ENCODE data around the gene RPTOR. TPM values are rescaled to one million over a fixed set of nuclear protein-coding genes. Genes with fewer than 3 reads are reported as not detected.

Gene RPTOR
- total RNA-seq, 2 experiments from 2014 or later: 32.4 to 35.4 TPM

DNA sequence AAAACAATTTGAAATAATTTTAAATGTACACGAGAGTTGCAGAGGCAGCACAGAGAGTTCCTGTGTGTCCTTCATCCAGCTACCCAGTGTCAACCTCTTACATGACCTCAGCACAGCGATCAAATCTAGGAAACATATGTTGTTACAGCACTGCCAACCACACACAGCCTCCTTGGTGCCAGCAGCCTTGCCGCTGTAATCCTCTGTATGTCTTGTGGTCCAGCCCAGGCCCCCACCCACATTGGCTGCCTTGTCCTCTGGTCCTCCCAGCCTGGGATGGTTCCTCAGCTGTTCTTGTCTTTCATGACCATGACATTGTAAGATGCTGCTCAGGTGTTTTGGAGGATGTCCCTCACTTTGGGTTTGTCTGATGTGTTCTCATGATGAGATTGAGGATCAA, 178.0 kb downstream of the RPTOR start:
- Mint-ChIP-seq H3K36me3 (ENCODE audit: low read depth) (peaks cover 4% of the 10 kb centered on the region), H3K9me3 (no peaks in the 10 kb centered on the region), H3K27ac (no peak overlapping the region), H3K27me3 (ENCODE audit: low read depth) (no peaks in the 10 kb centered on the region), H3K4me1 (ENCODE audit: low read depth) (peaks cover 28% of the 10 kb centered on the region), H3K4me3 (no peak overlapping the region)
- intact Hi-C loops (cut with micrococcal nuclease): no loop called here
- no peak for DNase-seq
- CTCF ChIA-PET: no interaction called here

DNA sequence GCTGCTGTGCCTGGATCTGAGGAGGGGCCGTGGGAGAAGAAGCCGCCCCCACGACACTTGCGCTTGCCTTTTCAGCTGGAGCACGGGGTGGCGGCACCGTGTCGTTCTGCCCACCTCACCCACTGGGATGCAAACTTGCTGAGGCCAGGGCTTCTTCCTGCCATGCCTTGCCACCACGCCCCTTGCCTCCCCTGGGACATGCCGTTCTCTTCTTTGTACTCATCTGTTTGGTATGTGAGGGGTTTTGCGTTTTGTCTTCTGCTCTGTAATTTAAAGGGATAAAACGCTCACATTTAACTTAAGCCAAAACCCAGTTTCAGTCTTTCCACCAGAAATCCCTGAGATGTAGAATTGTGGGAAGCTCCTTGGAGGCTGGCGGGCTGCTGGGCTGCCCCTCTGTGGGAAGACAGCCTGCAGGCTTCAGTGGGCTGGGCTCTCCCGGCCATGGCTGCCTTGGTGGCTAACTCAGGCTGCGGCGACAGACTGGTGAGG, 180.2 kb downstream of the RPTOR start:
- no peak for DNase-seq
- H3K36me3 Mint-ChIP-seq (ENCODE audit: low read depth): peaks cover 4% of the 10 kb centered on the region
- no peaks in the 10 kb centered on the region for H3K9me3 Mint-ChIP-seq
- H3K4me3 Mint-ChIP-seq: no peak overlapping the region
- intact Hi-C loops (cut with micrococcal nuclease): no loop called here
- CTCF ChIA-PET: no interaction called here
- H3K27me3 Mint-ChIP-seq (ENCODE audit: low read depth): no peaks in the 10 kb centered on the region
- peaks cover 22% of the 10 kb centered on the region for H3K4me1 Mint-ChIP-seq (ENCODE audit: low read depth)
- H3K27ac Mint-ChIP-seq: no peak overlapping the region

DNA sequence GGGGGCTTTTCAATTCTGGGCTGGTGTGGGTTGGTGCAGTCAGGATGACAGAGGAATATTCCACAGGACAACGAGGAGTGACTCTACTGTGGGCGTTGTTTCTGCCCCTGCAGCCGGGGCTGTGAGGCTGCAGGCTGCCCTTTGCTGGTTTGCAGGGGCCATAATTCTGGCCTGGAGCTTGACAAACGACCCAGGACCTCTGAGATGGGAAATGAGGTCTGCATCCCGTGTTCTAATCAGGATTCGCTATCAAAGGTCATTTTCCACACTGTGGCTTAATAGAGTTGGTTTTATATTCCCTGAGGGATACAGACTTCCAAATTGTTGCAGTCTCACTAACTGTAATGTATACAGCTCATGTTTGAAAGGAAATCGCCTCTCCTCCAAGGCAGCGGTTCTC, 180.9 kb downstream of the RPTOR start:
- CTCF ChIA-PET: no interaction called here
- no peak overlapping the region for H3K27ac Mint-ChIP-seq
- peaks cover 4% of the 10 kb centered on the region for H3K36me3 Mint-ChIP-seq (ENCODE audit: low read depth)
- intact Hi-C loops (cut with micrococcal nuclease): no loop called here
- DNase-seq: no peak
- H3K9me3 Mint-ChIP-seq: no peaks in the 10 kb centered on the region
- no peaks in the 10 kb centered on the region for H3K27me3 Mint-ChIP-seq (ENCODE audit: low read depth)
- peaks cover 23% of the 10 kb centered on the region for H3K4me1 Mint-ChIP-seq (ENCODE audit: low read depth)
- no peak overlapping the region for H3K4me3 Mint-ChIP-seq

DNA sequence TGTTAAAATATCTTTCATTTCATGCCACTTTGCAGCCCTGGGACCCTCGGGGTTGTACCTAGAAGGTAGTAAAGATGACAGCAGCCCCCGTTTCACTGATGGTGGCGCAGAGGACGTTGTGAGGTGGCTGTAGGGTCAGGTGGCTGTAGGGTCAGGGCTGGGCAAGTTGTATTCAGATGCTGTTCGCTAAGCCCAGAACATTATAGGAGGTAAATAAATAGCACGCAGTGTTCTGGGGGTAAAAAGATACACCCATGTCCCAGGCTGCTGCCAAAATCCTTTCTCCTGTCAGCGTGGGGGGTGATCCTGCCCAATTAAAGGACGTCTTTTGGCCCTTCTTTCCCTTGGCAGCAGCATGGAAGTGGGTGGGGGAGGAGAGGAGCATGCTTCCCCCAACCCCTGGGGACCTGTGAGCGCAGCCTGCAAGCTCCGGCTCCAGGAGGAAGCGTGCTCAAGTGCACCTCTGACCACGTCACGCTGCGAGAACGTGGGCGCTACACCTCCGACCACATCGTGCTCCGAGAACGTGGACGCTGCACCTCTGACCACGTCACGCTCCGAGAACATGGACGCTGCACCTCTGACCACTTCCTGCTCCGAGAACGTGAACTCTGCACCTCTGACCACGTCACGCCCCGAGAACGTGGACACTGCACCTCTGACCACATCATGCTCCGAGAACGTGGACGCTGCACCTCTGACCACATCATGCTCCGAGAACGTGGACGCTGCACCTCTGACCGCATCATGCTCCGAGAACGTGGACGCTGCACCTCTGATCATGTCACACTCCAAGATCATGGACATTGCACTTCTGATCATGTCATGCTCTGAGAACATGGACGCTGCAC, 182.1 kb downstream of the RPTOR start:
- intact Hi-C loops (cut with micrococcal nuclease): no loop called here
- CTCF ChIA-PET: no interaction called here
- no peaks in the 10 kb centered on the region for H3K9me3 Mint-ChIP-seq
- DNase-seq: no peak
- H3K27me3 Mint-ChIP-seq (ENCODE audit: low read depth): no peaks in the 10 kb centered on the region
- no peak overlapping the region for H3K4me3 Mint-ChIP-seq
- peaks cover 23% of the 10 kb centered on the region for H3K4me1 Mint-ChIP-seq (ENCODE audit: low read depth)
- peaks cover 6% of the 10 kb centered on the region for H3K36me3 Mint-ChIP-seq (ENCODE audit: low read depth)
- H3K27ac Mint-ChIP-seq: no peak overlapping the region

DNA sequence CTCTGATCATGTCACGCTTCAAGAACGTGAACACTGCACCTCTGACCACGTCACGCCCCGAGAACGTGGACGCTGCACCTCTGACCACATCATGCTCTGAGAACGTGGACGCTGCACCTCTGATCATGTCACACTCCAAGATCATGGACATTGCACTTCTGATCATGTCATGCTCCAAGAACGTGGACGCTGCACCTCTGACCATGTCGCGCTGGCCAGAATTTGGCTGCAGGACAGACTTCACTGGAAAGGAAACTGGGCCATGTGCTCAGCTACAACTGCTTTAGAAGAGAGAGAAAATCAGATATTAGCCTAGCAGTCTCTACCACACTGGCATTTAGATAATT, 182.7 kb downstream of the RPTOR start:
- Mint-ChIP-seq H3K4me1 (ENCODE audit: low read depth) (peaks cover 22% of the 10 kb centered on the region), H3K9me3 (no peaks in the 10 kb centered on the region), H3K4me3 (no peak overlapping the region), H3K27ac (no peak overlapping the region), H3K27me3 (ENCODE audit: low read depth) (no peaks in the 10 kb centered on the region), H3K36me3 (ENCODE audit: low read depth) (peaks cover 9% of the 10 kb centered on the region)
- DNase-seq: no peak
- intact Hi-C loops (cut with micrococcal nuclease): no loop called here
- CTCF ChIA-PET: no interaction called here

DNA sequence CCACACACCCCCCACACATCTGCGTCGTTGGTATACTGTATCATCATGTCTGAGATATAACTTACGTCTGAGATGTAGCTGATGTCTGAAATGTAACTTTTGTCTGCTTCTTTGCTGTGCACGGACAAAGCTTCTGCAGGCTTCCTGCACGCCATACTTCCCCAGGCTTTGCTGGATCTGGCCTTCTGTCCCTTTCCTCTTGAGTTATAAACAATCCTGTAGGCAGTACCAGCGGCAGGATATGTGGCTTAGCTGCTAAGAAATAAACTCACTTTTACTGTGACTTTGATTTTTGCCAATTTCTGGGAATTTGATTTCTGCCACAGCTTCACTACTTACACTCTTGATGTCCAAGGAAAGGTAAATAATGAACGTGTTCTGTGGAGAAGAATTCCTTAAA, 184.4 kb downstream of the RPTOR start:
- no peaks in the 10 kb centered on the region for H3K9me3 Mint-ChIP-seq
- CTCF ChIA-PET: no interaction called here
- no peak overlapping the region for H3K27ac Mint-ChIP-seq
- no peaks in the 10 kb centered on the region for H3K27me3 Mint-ChIP-seq (ENCODE audit: low read depth)
- intact Hi-C loops (cut with micrococcal nuclease): no loop called here
- DNase-seq: no peak
- H3K4me1 Mint-ChIP-seq (ENCODE audit: low read depth): peaks cover 24% of the 10 kb centered on the region
- peaks cover 9% of the 10 kb centered on the region for H3K36me3 Mint-ChIP-seq (ENCODE audit: low read depth)
- H3K4me3 Mint-ChIP-seq: no peak overlapping the region

DNA sequence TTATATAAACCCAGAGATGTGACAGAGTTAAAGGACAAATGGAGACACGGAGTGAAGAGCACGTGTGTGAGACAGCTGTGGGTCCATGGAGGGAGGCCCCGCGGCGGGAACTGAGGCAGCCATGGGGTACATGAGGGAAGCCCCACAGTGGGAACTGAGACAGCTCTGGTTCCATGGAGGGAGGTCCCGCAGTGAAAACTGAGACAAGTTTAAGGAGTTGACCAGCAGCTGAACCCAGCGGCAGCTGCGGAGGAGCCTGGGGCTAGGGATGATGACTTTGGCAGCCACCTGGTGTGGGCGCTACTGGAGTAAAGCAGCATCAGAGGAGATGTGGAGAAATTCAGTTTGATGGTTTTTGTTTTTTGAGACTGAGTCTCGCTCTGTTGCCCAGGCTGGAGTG, 185.1 kb downstream of the RPTOR start:
- peaks cover 24% of the 10 kb centered on the region for H3K4me1 Mint-ChIP-seq (ENCODE audit: low read depth)
- no peaks in the 10 kb centered on the region for H3K9me3 Mint-ChIP-seq
- DNase-seq: no peak
- no peaks in the 10 kb centered on the region for H3K27me3 Mint-ChIP-seq (ENCODE audit: low read depth)
- no peak overlapping the region for H3K4me3 Mint-ChIP-seq
- H3K27ac Mint-ChIP-seq: no peak overlapping the region
- intact Hi-C loops (cut with micrococcal nuclease): no loop called here
- peaks cover 11% of the 10 kb centered on the region for H3K36me3 Mint-ChIP-seq (ENCODE audit: low read depth)
- CTCF ChIA-PET: no interaction called here

DNA sequence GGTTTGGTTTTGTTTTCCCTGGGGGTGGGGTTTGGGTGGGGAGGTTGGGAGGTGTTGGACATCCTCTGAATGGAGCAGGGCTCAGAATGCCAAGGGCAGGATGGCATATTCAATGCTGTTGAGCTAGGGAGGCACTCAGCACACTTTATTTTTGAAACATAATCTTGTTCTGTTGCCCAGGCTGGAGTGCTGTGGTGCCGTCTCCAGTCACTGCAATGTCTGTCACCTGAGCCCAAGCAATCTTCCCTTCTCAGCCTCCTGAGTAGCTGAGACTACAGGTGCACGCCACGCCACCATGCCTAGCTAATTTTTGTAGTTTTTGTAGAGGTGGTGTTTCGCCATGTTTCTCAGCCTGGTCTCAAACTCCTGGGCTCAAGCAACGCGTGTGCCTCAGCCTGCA, 186.1 kb downstream of the RPTOR start:
- Mint-ChIP-seq H3K27me3 (ENCODE audit: low read depth) (no peaks in the 10 kb centered on the region), H3K4me1 (ENCODE audit: low read depth) (peaks cover 24% of the 10 kb centered on the region), H3K9me3 (no peaks in the 10 kb centered on the region), H3K4me3 (peak overlapping the region; percentile 35), H3K27ac (peak overlapping the region; percentile 63), H3K36me3 (ENCODE audit: low read depth) (peaks cover 11% of the 10 kb centered on the region)
- no peak for DNase-seq
- CTCF ChIA-PET: no interaction called here
- intact Hi-C loops (cut with micrococcal nuclease): no loop called here

DNA sequence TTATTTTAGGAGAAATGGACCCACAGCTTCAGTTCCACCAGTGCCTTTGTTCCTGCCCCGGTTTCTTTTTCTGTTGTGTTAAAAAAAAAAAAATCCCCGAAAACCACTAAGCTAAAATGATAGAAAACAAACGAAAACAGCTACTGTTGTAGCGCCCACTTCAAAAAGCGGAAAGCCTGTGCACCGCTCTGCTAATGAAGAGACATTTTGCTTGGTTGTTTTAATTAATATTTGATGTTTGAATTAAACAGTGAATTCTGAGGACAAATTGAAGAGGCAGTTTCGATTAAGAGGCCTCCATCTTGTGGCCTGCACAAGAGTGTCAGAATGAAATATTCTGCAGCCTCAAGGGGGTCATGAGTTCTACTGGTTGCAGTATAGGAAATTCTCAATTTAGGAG, 186.7 kb downstream of the RPTOR start:
- Mint-ChIP-seq H3K27ac (peak overlapping the region; percentile 63), H3K4me1 (ENCODE audit: low read depth) (peaks cover 24% of the 10 kb centered on the region), H3K4me3 (peak overlapping the region; percentile 35), H3K9me3 (no peaks in the 10 kb centered on the region), H3K27me3 (ENCODE audit: low read depth) (no peaks in the 10 kb centered on the region), H3K36me3 (ENCODE audit: low read depth) (peaks cover 11% of the 10 kb centered on the region)
- DNase-seq: peak; percentile 22
- intact Hi-C loops (cut with micrococcal nuclease): no loop called here
- CTCF ChIA-PET: no interaction called here

DNA sequence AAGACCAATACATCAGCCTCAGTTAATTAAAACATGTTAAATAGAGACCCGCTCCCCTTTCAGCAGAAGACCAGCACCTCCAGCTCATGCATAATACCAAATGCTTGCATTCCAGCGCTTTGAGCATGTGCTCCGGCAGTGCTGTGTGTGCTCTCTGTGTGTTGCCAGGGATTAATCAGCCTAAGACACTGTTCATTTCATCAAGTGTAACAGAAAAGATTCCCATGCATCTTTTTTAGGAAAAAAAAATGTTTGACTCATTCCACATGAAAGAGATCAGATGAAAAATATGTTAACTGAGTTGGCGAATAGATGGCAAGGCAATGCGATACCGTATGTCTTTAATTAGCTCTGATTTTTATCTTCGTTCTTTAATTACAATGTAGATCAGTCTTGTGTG, 187.6 kb downstream of the RPTOR start:
- Mint-ChIP-seq H3K4me1 (ENCODE audit: low read depth) (peaks cover 28% of the 10 kb centered on the region), H3K4me3 (no peak overlapping the region), H3K9me3 (no peaks in the 10 kb centered on the region), H3K27ac (no peak overlapping the region), H3K27me3 (ENCODE audit: low read depth) (no peaks in the 10 kb centered on the region), H3K36me3 (ENCODE audit: low read depth) (peaks cover 7% of the 10 kb centered on the region)
- intact Hi-C loops (cut with micrococcal nuclease): no loop called here
- CTCF ChIA-PET: interaction anchor here (0.7 to 1.1 kb wide), 4 partner anchors 13 to 168 kb away, joined by 3 read pairs; no protein-coding TSS in a partner anchor
- DNase-seq: no peak

DNA sequence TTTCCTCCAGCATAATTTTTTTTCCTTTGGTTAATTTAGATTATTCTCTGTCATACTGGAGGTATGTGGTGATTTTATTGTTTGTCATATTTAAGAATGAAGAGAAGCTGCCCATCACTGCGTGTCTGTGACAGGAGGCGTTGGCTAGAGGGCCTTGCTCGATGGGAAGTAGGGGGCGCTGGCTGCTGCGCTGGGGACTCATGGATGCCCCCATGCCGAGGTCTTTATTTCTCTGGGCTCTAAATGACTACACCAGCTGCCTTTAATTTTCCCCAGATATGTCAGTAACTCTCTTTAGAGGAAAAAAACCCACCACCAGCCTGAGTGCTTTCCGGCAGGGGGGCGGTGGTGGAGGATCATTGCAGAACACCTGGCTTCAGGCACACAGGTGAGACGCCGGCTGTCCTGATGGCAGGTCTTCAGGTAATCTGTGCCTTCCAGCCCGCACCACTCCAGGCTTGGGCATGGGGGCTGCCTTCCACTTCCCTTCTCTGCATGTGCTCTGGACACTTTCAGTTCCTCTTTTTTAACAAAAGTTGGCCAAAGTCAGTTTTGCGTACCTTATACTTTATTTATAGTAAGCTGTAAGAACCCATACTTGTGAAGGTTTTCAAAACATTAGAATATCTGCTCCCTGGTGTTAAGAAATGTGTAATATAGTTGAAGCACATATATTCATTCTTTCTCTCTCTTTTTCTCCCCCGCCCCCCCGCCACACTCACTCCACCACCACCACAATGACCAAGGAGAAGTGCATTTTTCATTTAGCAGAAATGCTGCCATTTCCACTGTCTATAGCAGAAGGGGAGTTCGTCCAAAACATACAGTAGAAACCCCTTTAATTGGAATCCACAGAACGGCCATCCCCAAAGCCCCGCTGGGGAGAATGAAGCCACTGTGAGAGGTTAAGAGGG, 192.7 kb downstream of the RPTOR start:
- peaks cover 1% of the 10 kb centered on the region for H3K9me3 Mint-ChIP-seq
- H3K27ac Mint-ChIP-seq: no peak overlapping the region
- intact Hi-C loops (cut with micrococcal nuclease): no loop called here
- peaks cover 13% of the 10 kb centered on the region for H3K36me3 Mint-ChIP-seq (ENCODE audit: low read depth)
- H3K4me1 Mint-ChIP-seq (ENCODE audit: low read depth): peaks cover 49% of the 10 kb centered on the region
- DNase-seq: no peak
- CTCF ChIA-PET: no interaction called here
- H3K4me3 Mint-ChIP-seq: no peak overlapping the region
- no peaks in the 10 kb centered on the region for H3K27me3 Mint-ChIP-seq (ENCODE audit: low read depth)

DNA sequence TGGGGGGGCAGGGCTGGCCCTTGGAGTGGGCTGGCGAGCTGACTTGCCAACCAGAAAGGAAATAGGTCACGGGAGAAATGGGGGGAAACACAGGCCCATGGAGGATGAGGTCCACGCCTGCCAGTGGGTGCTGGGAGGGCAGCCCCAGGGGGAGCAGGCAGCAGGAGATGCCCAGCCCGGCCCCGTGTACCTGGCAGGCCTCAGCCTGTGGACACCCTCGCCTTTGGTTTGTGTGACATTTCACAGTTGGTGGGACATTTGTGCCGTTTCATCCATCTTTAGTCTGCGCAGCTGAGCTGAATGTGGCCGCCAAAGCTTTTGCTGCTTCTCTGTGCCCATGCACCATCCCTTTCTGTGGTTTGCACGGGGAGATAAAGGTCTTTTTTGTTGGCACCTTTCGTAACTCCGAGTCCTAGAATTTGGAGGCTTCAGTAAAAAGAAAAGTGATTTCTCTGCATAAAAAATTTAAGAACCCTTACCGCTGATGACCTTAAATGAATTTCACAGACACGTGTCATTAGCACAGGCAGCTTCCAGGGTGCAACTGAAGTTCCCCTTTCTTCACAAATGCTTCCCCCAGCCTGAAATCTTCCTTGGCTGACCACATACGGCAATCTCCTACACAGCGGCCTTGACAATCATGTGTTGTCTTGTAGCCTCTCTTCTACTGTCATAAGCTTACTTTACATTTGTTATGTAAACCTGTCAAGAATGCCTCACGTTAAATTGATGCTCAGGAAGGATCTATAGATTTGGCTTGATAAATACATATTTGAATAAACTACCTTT, 193.6 kb downstream of the RPTOR start:
- Mint-ChIP-seq H3K27ac (peak overlapping the region; percentile 38), H3K27me3 (ENCODE audit: low read depth) (no peaks in the 10 kb centered on the region)
- CTCF ChIA-PET: no interaction called here

More for the DNA sequence above, 193.6 kb downstream of the RPTOR start:
- no peak overlapping the region for H3K4me3 Mint-ChIP-seq
- DNase-seq: no peak
- H3K4me1 Mint-ChIP-seq (ENCODE audit: low read depth): peaks cover 56% of the 10 kb centered on the region
- intact Hi-C loops (cut with micrococcal nuclease): no loop called here
- peaks cover 1% of the 10 kb centered on the region for H3K9me3 Mint-ChIP-seq
- H3K36me3 Mint-ChIP-seq (ENCODE audit: low read depth): peaks cover 13% of the 10 kb centered on the region

All from activated naive CD4-positive, alpha-beta T cell treated with anti-CD3 and anti-CD28 coated beads for 36 hours (primary cell).